ENCODE data around the gene UST. TPM values are rescaled to one million over a fixed set of nuclear protein-coding genes. Genes with fewer than 3 reads are reported as not detected.
A peak's percentile ranks its signal among the peaks of the same experiment; 100 is the strongest.

The UST gene
- total RNA-seq, 1 donor from 2014 or later, result 33.3 TPM

DNA sequence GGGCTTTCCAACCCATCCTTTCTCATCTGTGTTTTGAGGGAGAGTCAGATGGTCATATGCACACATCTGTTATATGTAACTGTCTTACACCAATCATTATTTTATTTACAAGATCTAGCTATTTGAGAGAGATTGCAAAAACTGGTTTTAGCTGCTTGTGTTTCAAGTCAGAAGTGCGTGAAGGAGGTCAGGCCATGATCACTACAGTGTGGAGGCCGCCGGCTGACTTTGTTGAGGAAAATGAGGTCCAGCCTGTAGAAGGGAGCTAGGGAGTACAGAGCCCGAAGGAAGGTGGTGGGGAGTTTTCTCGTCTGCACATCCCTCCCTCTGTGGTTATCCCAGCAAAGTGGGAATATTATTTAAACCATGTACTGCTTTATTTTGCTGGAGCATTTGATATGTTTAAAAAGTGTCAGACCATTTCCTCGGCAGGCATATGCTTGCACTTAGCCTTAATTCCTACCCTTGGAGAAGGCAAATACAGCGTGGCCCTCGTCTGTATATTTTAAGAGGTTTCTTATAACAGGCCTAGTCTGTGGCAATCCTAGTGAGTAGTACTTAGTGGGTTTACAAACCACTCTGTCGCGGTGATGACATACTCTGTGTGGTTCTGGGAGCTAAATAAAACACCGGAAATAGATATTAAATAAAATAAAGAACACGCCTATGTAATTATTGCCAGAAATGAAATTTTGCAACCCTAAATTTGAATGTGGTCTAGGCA is 95.6 kb downstream of the UST start:
- Histone ChIP-seq H3K27me3 (no peaks in the 10 kb centered on the region), H3K27ac (no peak overlapping the region), H4K20me1 (ENCODE audit: low read depth) (peaks cover 37% of the 10 kb centered on the region), H3K4me1 (peaks cover 5% of the 10 kb centered on the region), H3K9me3 (ENCODE audit: low read depth) (no peaks in the 10 kb centered on the region), H3K9ac (no peak overlapping the region), H3K79me2 (ENCODE audit: low read depth) (peaks cover 91% of the 10 kb centered on the region), H3K4me2 (no peak overlapping the region), H2AFZ (replicated peaks) (no peak overlapping the region), H3F3A (ENCODE audit: low read depth) (no peaks in the 10 kb centered on the region), H3K36me3 (peaks cover 6% of the 10 kb centered on the region), H3K4me3 (no peak overlapping the region)
- Mint-ChIP-seq H3K4me3 (no peak overlapping the region), H3K9me3 (no peaks in the 10 kb centered on the region), H3K27ac (no peak overlapping the region), H3K4me1 (peaks cover 16% of the 10 kb centered on the region), H3K36me3 (peaks cover 6% of the 10 kb centered on the region), H3K27me3 (ENCODE audit: insufficient read depth, low read depth) (peaks cover 2% of the 10 kb centered on the region)
- TF ChIP-seq EZH2phosphoT487 (IDR thresholded peaks at IDR 0.05) (no peak), EZH2 (IDR thresholded peaks at IDR 0.05) (no peak)
- TF ChIP-seq, protein P1, sequence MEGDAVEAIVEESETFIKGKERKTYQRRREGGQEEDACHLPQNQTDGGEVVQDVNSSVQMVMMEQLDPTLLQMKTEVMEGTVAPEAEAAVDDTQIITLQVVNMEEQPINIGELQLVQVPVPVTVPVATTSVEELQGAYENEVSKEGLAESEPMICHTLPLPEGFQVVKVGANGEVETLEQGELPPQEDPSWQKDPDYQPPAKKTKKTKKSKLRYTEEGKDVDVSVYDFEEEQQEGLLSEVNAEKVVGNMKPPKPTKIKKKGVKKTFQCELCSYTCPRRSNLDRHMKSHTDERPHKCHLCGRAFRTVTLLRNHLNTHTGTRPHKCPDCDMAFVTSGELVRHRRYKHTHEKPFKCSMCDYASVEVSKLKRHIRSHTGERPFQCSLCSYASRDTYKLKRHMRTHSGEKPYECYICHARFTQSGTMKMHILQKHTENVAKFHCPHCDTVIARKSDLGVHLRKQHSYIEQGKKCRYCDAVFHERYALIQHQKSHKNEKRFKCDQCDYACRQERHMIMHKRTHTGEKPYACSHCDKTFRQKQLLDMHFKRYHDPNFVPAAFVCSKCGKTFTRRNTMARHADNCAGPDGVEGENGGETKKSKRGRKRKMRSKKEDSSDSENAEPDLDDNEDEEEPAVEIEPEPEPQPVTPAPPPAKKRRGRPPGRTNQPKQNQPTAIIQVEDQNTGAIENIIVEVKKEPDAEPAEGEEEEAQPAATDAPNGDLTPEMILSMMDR (IDR thresholded peaks at IDR 0.05), result no peak
- DNase-seq (ENCODE audit: low spot score), result no peak

DNA sequence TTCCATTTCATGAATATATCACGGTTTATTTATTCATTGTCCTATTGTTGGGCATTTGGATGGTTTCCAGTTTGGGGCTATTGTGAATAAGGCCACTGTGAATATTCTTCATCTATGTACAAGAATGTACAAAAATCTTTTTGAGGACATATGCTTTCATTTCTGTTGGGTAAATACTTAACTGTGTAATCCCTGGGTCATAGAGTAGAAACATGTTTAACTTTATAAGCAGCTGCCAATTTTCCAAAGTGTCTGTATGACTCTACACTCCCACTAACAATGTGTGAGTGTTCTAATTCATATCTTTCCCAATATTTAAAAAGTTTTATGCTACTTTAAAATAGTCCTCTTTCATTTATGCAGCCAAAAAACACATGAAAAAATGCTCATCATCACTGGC is 98.6 kb downstream of the UST start:
- Histone ChIP-seq H4K20me1 (ENCODE audit: low read depth) (peaks cover 30% of the 10 kb centered on the region), H3K27me3 (no peaks in the 10 kb centered on the region), H3K9ac (no peak overlapping the region), H3F3A (ENCODE audit: low read depth) (peaks cover under 1% of the 10 kb centered on the region), H3K79me2 (ENCODE audit: low read depth) (peaks cover 92% of the 10 kb centered on the region), H3K4me1 (peaks cover 3% of the 10 kb centered on the region), H3K4me2 (no peak overlapping the region), H3K36me3 (peaks cover 6% of the 10 kb centered on the region), H3K27ac (no peak overlapping the region), H3K4me3 (no peak overlapping the region), H3K9me3 (ENCODE audit: low read depth) (no peaks in the 10 kb centered on the region), H2AFZ (replicated peaks) (no peak overlapping the region)
- peaks cover 2% of the 10 kb centered on the region for H3K27me3 Mint-ChIP-seq (ENCODE audit: insufficient read depth, low read depth)
- H3K36me3 Mint-ChIP-seq, result peaks cover 4% of the 10 kb centered on the region
- TF ChIP-seq EZH2phosphoT487 (IDR thresholded peaks at IDR 0.05) (no peak), EZH2 (IDR thresholded peaks at IDR 0.05) (no peak)
- TF ChIP-seq, protein P1 (IDR thresholded peaks at IDR 0.05), result no peak
- peaks cover 36% of the 10 kb centered on the region for H3K4me1 Mint-ChIP-seq
- no peak for DNase-seq (ENCODE audit: low spot score)
- no peak overlapping the region for H3K27ac Mint-ChIP-seq
- H3K9me3 Mint-ChIP-seq, result no peaks in the 10 kb centered on the region
- no peak overlapping the region for H3K4me3 Mint-ChIP-seq

DNA sequence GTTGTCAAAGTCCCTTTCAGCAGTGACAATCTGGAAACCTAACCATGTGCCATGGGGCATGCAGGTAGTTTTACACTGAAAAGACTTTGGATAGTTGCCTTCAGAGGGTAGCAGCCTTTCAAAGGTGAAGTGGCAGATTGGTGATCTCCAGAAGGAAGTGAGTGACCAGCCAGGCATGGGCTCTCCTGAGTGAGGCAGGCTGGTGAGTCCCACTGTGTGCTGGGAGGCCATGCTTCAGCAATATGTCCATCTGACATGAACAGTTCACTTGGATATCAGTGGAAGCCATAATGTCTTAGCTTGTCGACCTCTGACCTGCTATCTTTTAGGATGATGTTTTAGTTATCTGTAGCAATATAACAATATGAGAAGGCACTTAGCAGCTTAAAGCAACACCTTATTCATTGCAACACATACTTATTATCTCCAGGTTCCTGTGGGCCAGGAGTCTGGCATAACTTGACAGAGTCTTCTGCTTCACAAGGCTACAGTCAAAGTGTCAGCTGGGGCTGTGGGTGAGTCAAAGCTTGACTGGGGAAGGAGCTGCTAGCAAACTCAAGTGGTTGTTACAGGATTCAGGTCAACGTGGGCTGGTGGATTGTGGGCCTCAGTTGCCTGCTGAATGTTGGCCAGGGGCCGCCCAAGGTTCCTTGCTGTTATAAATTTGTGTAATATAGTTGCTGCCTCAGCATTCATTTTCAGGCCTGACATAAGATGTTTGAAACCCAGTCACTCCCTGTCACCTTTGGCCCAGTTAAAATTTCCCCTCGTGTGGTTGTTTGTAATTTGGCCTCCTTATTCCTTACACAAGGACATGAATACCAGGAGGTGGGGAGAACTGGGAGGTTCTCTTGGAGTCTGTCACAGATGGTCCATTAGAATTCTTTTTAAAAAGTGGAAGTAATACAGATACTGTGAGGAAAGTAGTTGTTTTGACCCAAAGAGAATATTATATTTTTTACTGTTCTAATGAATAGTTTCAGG is 100.2 kb downstream of the UST start:
- Mint-ChIP-seq H3K36me3 (peaks cover 2% of the 10 kb centered on the region), H3K9me3 (no peaks in the 10 kb centered on the region), H3K27me3 (ENCODE audit: insufficient read depth, low read depth) (peaks cover 2% of the 10 kb centered on the region), H3K4me1 (peaks cover 48% of the 10 kb centered on the region), H3K27ac (peak overlapping the region; percentile 80), H3K4me3 (no peak overlapping the region)
- no peaks in the 10 kb centered on the region for H3K27me3 ChIP-seq
- peaks cover 39% of the 10 kb centered on the region for H4K20me1 ChIP-seq (ENCODE audit: low read depth)
- H3K36me3 ChIP-seq, result peaks cover 6% of the 10 kb centered on the region
- no peaks in the 10 kb centered on the region for H3K9me3 ChIP-seq (ENCODE audit: low read depth)
- H3K4me1 ChIP-seq, result peaks cover 19% of the 10 kb centered on the region
- no peak for DNase-seq (ENCODE audit: low spot score)
- no peak overlapping the region for H3K27ac ChIP-seq
- no peak overlapping the region for H3K9ac ChIP-seq
- peaks cover 90% of the 10 kb centered on the region for H3K79me2 ChIP-seq (ENCODE audit: low read depth)
- TF ChIP-seq, protein P1 (IDR thresholded peaks at IDR 0.05), result no peak
- TF ChIP-seq EZH2phosphoT487 (IDR thresholded peaks at IDR 0.05), result no peak
- H2AFZ ChIP-seq (replicated peaks), result no peak overlapping the region
- H3F3A ChIP-seq (ENCODE audit: low read depth), result peaks cover 16% of the 10 kb centered on the region
- H3K4me3 ChIP-seq, result no peak overlapping the region
- no peak overlapping the region for H3K4me2 ChIP-seq
